Measurements from ENCODE around the gene PFDN1.

Gene PFDN1

GRCh38 chr5:140259500-140259899 lies 43.4 kb downstream of the PFDN1 start:
- no peak for TF ChIP-seq CTCF (IDR thresholded peaks at IDR 0.05; ENCODE audit: borderline replicate concordance, control extremely low read depth, extremely low read depth, insufficient read depth, missing control alignments)
- in situ Hi-C loops (cut with MboI; ENCODE audit: low sequenced_read_pairs, unreplicated experiment): no loop called here
- DNase-seq (ENCODE audit: low spot score): no peak

- DNase-seq (ENCODE audit: low spot score): no peak
- in situ Hi-C loops (cut with MboI; ENCODE audit: low sequenced_read_pairs, unreplicated experiment): no loop called here
- TF ChIP-seq CTCF (IDR thresholded peaks at IDR 0.05; ENCODE audit: borderline replicate concordance, control extremely low read depth, extremely low read depth, insufficient read depth, missing control alignments): no peak
Observed at GRCh38 chr5:140258873-140259272, 44.0 kb downstream of the PFDN1 start.

- no peak for TF ChIP-seq CTCF (IDR thresholded peaks at IDR 0.05; ENCODE audit: borderline replicate concordance, control extremely low read depth, extremely low read depth, insufficient read depth, missing control alignments)
- in situ Hi-C loops (cut with MboI; ENCODE audit: low sequenced_read_pairs, unreplicated experiment): no loop called here
- DNase-seq (ENCODE audit: low spot score): no peak
Observed at GRCh38 chr5:140258016-140258415, 44.9 kb downstream of the PFDN1 start.

- in situ Hi-C loops (cut with MboI; ENCODE audit: low sequenced_read_pairs, unreplicated experiment): no loop called here
- no peak for TF ChIP-seq CTCF (IDR thresholded peaks at IDR 0.05; ENCODE audit: borderline replicate concordance, control extremely low read depth, extremely low read depth, insufficient read depth, missing control alignments)
- no peak for DNase-seq (ENCODE audit: low spot score)
Observed at GRCh38 chr5:140256726-140257125, 46.2 kb downstream of the PFDN1 start.

GRCh38 chr5:140255460-140256157 lies 47.3 kb downstream of the PFDN1 start:
- in situ Hi-C loops (cut with MboI; ENCODE audit: low sequenced_read_pairs, unreplicated experiment): no loop called here
- no peak for TF ChIP-seq CTCF (IDR thresholded peaks at IDR 0.05; ENCODE audit: borderline replicate concordance, control extremely low read depth, extremely low read depth, insufficient read depth, missing control alignments)
- DNase-seq (ENCODE audit: low spot score): no peak

- no peak for TF ChIP-seq CTCF (IDR thresholded peaks at IDR 0.05; ENCODE audit: borderline replicate concordance, control extremely low read depth, extremely low read depth, insufficient read depth, missing control alignments)
- no peak for DNase-seq (ENCODE audit: low spot score)
- in situ Hi-C loops (cut with MboI; ENCODE audit: low sequenced_read_pairs, unreplicated experiment): no loop called here
Observed at GRCh38 chr5:140253985-140254384, 48.9 kb downstream of the PFDN1 start.
